ENCODE data around the gene GLT1D1.

DNA sequence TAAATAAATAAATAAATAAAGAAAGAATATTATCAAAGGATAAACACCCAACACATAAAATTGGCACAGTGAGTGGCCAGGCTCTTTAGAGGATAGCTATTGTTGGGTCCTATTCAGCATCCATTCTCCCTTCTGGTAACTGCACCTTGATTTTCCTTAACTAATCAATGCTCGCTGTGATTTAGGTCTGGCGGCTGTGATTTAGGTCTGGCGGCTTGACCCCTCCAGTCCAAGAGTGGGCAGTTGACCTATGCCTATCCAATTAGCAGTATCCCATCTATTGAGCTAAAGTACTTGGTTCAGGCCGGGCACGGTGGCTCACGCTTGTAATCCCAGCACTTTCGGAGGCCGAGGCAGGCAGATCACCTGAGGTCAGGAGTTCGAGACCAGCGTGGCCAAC is 19.9 kb upstream of the GLT1D1 start:
- TF ChIP-seq POLR2A (IDR thresholded peaks at IDR 0.05) = no peak
- no peak for TF ChIP-seq CTCF (IDR thresholded peaks at IDR 0.05)

Measured in body of pancreas (tissue), 4 donors.